ENCODE results near the gene SPDYE1.
"Not testable (repeated sequence)": the region's sequence is repeated elsewhere in the genome, so short reads cannot be mapped to it uniquely, and the experiment has no call there.

DNA sequence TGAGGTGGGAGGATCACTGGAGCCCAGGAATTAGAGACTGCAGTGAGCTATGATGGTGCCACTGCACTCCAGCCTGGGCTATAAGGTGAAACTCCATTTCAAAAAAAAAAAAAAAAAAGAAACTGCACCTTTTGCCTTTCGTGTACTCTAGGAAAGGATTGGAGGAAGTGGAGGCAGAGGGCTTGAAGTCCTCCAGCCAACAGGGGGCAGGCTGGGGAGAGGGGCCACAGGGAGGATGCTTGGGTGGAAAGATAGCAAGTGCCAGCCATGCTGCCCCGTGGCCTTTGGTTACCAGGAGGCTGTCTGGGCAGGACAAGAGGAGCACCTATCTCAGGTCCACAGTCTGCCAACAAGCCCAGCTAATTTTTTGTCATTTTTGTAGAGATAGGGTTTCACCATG lies 14.0 kb upstream of the SPDYE1 start:
- not testable (repeated sequence) for TF ChIP-seq CENPT (CRISPR knock-in tag; IDR thresholded peaks at IDR 0.05; ENCODE audit: low read depth); FOXA1 (IDR thresholded peaks at IDR 0.05); FOXA1 (CRISPR knock-in tag; IDR thresholded peaks at IDR 0.05); MAFF (IDR thresholded peaks at IDR 0.05; ENCODE audit: low read depth, low read length); ZBTB7A (CRISPR knock-in tag; IDR thresholded peaks at IDR 0.05); ZNF263 (CRISPR knock-in tag; IDR thresholded peaks at IDR 0.05); ZNF496 (CRISPR knock-in tag; IDR thresholded peaks at IDR 0.05; ENCODE audit: insufficient replicate concordance); POLR2A (IDR thresholded peaks at IDR 0.05; ENCODE audit: insufficient read depth in 1 of 2, low read depth in 2 of 2, low read length in 2 of 2); FOXM1 (CRISPR knock-in tag; IDR thresholded peaks at IDR 0.05); JUN (CRISPR knock-in tag; IDR thresholded peaks at IDR 0.05)
- TF ChIP-seq, protein P1, sequence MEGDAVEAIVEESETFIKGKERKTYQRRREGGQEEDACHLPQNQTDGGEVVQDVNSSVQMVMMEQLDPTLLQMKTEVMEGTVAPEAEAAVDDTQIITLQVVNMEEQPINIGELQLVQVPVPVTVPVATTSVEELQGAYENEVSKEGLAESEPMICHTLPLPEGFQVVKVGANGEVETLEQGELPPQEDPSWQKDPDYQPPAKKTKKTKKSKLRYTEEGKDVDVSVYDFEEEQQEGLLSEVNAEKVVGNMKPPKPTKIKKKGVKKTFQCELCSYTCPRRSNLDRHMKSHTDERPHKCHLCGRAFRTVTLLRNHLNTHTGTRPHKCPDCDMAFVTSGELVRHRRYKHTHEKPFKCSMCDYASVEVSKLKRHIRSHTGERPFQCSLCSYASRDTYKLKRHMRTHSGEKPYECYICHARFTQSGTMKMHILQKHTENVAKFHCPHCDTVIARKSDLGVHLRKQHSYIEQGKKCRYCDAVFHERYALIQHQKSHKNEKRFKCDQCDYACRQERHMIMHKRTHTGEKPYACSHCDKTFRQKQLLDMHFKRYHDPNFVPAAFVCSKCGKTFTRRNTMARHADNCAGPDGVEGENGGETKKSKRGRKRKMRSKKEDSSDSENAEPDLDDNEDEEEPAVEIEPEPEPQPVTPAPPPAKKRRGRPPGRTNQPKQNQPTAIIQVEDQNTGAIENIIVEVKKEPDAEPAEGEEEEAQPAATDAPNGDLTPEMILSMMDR (CRISPR knock-in tag; IDR thresholded peaks at IDR 0.05): not testable (repeated sequence)
